Adipocyte (in vitro differentiated cells): ENCODE data around the gene CATSPERE.
A peak's percentile ranks its signal among the peaks of the same experiment; 100 is the strongest.

Source experiments
- DNase-seq: peaks from one replicate; pipeline ENCODE4 v3.0.0-alpha.2; 2015; ENCODE audit warnings: low read depth
- H3K27me3 ChIP-seq: replicated peaks from 2 replicates; pipeline ENCODE4 v1.7.0; 2013; ENCODE audit warnings: mild to moderate bottlenecking, low read length, moderate library complexity; ENCODE audit not compliant: control insufficient read depth, insufficient read depth
- H3K36me3 ChIP-seq: 2 replicates; pipeline ENCODE4 v1.7.0; 2013; ENCODE audit warnings: low read length, mild to moderate bottlenecking, moderate library complexity; ENCODE audit not compliant: control insufficient read depth, insufficient read depth, severe bottlenecking
- H3K4me1 ChIP-seq: 2 replicates; pipeline ENCODE4 v1.7.0; 2013; ENCODE audit warnings: mild to moderate bottlenecking, low read length, moderate library complexity; ENCODE audit not compliant: control insufficient read depth, insufficient read depth
- H3K4me3 ChIP-seq: 2 replicates; pipeline ENCODE4 v1.7.0; 2013; ENCODE audit warnings: mild to moderate bottlenecking, low read length, moderate library complexity
- H3K9ac ChIP-seq: 2 replicates; pipeline ENCODE4 v1.7.0; 2013; ENCODE audit warnings: mild to moderate bottlenecking, low read length, moderate library complexity
- H3K9me3 ChIP-seq: 2 replicates; pipeline ENCODE4 v1.7.0; 2013; ENCODE audit warnings: mild to moderate bottlenecking, low read length, moderate library complexity; ENCODE audit not compliant: control insufficient read depth

CATSPERE gene, protein sequence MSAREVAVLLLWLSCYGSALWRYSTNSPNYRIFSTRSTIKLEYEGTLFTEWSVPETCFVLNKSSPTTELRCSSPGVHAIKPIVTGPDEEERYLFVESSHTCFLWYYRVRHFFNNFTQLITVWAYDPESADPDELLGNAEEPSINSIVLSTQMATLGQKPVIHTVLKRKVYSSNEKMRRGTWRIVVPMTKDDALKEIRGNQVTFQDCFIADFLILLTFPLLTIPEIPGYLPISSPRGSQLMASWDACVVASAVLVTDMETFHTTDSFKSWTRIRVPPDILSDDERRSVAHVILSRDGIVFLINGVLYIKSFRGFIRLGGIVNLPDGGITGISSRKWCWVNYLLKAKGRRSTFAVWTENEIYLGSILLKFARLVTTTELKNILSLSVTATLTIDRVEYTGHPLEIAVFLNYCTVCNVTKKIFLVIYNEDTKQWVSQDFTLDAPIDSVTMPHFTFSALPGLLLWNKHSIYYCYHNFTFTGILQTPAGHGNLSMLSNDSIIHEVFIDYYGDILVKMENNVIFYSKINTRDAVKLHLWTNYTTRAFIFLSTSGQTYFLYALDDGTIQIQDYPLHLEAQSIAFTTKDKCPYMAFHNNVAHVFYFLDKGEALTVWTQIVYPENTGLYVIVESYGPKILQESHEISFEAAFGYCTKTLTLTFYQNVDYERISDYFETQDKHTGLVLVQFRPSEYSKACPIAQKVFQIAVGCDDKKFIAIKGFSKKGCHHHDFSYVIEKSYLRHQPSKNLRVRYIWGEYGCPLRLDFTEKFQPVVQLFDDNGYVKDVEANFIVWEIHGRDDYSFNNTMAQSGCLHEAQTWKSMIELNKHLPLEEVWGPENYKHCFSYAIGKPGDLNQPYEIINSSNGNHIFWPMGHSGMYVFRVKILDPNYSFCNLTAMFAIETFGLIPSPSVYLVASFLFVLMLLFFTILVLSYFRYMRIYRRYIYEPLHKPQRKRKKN

DNA sequence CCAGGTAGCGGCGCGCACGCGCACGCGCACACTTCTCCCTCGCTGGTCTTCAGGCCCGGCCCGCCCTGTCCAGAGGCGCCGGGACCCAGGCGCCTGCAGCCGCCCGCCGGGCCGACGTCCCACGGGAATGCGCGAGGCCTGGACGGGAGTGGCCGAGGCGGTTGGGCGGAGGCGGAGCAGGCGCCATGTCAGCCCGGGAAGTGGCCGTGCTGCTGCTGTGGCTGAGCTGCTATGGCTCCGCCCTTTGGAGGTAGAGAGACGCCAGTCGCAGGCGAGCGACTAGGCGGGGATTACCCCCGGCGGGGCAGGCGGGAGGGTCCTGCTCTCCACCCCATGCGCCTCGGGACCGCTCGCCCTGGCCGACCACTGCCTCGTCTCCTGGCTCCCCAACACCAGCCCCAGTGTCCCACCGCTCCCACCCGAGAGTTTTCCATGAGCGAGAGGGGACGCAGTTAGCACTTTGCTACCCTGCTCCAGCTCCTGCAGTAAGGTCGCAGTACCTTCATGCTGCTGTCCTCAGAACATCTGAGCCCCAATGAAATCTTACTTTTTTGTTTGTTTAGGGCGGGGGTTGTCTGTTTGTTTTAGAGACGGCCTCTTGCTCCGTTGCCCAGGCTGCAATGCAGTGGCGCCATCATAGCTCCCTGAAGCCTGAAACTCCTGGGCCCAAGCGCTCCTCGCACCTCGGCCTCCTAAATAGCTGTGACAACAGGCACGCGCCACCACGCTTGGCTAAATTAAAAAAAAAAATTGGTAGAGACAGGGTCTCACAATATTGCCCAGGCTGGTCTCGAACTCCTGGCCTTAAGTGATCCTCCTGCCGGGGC is at the start of gene CATSPERE:
Gene CATSPERE, plus strand, starts transcription at position 29 of the 827 bp plus-strand sequence. Its CDS starts 157 bp downstream, at position 186.
- H3K4me3 ChIP-seq, result peak within 1 kb of the TSS; percentile 92
- H3K27me3 ChIP-seq, result no peaks in the 10 kb centered on the region
- peak; percentile 91 for DNase-seq
- peaks cover 6% of the 10 kb centered on the region for H3K4me1 ChIP-seq
- H3K36me3 ChIP-seq, result no peaks in the 10 kb centered on the region
- no peaks in the 10 kb centered on the region for H3K9me3 ChIP-seq
- H3K9ac ChIP-seq, result peak within 1 kb of the TSS; percentile 92

DNA sequence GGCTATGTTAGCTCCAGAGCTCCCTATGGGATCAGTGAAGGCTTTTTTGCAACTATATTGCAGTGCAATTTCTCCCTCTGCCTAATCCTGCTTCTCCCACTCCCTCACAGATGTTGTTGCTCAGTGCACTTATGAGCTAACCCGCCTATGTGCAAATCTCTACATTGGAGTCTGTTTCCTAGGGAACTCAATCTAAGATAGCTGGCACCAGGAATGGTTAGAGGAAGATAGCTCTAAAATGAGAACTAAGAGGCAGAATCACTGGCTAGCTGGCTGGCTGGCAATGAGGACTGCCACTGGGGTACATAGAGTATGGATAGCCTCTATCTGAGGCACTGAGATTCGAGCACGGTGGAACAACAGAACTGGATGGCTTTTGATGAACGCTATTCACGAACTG is 48.9 kb upstream of the CATSPERE start:
- Histone ChIP-seq H3K9ac (no peak overlapping the region), H3K27me3 (no peaks in the 10 kb centered on the region), H3K36me3 (peaks cover 83% of the 10 kb centered on the region), H3K4me1 (peaks cover 10% of the 10 kb centered on the region), H3K9me3 (no peaks in the 10 kb centered on the region), H3K4me3 (no peak overlapping the region)
- no peak for DNase-seq

DNA sequence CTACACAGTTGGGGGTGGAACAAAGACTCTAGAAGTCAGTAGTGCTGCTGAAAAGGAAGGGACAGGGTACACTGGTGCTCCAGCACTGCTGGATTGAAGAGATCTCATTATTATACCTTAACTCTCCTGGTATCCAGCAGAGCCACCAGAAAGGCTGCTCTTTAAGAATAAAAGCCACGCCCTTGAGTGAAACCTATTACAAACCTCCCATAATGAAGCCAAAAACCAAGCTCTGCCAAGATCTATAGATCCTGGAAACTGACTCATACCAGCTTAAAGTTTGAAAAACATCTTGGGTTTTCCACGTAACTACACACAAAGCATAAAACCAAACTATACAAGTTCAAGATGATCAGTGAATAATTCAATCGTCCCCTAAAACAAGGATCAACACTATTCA is 47.3 kb upstream of the CATSPERE start:
- H3K27me3 ChIP-seq, result no peaks in the 10 kb centered on the region
- H3K4me3 ChIP-seq, result no peak overlapping the region
- peaks cover 10% of the 10 kb centered on the region for H3K4me1 ChIP-seq
- peaks cover 86% of the 10 kb centered on the region for H3K36me3 ChIP-seq
- no peak overlapping the region for H3K9ac ChIP-seq
- no peaks in the 10 kb centered on the region for H3K9me3 ChIP-seq
- no peak for DNase-seq

DNA sequence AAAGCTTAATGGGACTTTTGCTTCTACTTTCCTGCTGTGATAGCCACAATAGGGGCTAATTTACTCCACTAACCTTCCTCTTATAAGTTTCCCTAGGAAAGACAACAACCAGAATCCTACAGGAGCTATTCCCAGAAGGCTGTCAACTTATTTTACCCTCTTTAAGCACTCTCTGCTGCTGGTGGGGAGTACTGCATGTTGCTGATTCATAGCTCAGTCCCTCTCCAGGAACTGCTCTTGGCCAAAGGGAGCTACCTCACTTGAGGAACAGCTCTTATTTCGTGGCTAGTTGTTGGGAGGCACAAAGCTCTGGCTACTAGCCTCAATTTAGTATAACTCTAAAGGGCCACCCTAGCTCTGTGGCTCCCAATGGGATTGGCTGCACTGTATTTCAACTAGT is 46.5 kb upstream of the CATSPERE start:
- Histone ChIP-seq H3K4me1 (peaks cover 7% of the 10 kb centered on the region), H3K27me3 (no peaks in the 10 kb centered on the region), H3K9me3 (no peaks in the 10 kb centered on the region), H3K4me3 (no peak overlapping the region), H3K36me3 (peaks cover 88% of the 10 kb centered on the region), H3K9ac (no peak overlapping the region)
- DNase-seq, result peak; percentile 41

DNA sequence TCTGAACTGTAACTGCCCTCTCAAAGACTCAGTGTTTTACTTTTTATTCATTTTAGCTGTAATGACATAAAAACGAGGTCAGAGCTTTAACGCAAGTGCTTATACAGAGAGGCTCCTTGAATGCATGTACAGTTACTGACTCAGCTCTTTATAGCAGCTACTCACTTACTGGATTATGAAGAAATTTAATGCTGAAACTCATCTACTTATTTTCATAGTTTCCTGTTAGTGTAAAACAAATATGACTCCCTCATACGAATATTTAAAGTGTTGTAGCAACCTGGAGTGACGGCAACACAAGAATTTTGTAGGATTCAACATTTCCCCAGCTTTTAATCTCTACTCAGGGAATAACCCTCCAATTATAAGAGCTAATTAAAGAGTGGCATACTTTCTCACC is 42.0 kb upstream of the CATSPERE start:
- no peaks in the 10 kb centered on the region for H3K27me3 ChIP-seq
- H3K4me3 ChIP-seq, result no peak overlapping the region
- no peak for DNase-seq
- peaks cover 96% of the 10 kb centered on the region for H3K36me3 ChIP-seq
- no peak overlapping the region for H3K9ac ChIP-seq
- H3K9me3 ChIP-seq, result no peaks in the 10 kb centered on the region
- H3K4me1 ChIP-seq, result peaks cover 5% of the 10 kb centered on the region

DNA sequence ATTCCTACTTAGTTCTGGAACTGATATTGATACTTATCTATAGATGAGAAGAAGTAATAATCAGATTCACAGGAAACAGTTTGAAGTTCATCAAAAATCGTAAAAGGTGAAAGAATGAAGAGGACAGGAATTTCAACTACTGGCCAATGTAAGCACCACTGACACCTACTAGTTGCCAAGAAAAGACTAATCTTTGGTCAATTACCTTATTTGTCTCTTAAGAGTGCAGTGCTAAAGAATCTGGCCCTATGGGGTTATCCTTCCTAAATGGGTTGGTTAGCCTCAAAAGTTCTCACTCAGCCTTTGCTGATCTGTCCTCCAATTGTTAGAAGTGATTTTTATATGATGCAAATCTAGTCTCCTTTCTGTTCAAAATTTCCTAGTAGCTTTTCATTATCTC is 38.9 kb upstream of the CATSPERE start:
- Histone ChIP-seq H3K4me3 (no peak overlapping the region), H3K36me3 (peaks cover 69% of the 10 kb centered on the region)

DNA sequence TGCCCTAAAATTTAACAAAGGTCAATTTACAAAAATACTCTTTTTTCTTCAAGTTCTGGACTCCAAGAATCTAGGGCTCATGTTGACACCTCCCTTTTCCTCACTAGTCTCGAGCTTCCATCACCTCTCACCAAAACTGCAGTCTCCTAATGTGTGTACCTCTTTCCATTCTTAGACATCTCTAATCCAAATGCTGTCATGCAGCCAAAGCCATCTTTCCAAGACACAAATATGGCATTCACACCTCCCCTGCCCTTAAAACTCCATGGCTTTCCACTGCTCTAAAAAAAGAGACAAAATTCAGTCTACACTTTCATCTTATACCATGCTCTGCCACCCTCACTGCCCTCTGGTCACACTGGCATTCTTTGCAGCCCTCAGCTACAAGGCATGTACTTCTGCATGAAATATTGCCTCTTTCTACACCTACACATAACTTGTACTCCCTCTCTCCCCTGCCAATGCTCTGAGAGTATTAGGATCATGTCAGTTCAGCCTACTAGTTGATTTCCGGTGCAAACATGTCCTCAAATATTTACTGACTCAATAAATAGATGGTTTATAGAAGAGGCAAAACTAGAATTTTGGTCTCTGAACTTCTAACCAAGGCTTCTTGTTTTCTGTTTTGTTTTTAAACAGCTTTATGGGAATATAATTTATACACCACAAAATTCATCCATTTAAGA is 36.3 kb upstream of the CATSPERE start:
- no peaks in the 10 kb centered on the region for H3K27me3 ChIP-seq
- H3K4me1 ChIP-seq, result peaks cover 5% of the 10 kb centered on the region
- peaks cover 49% of the 10 kb centered on the region for H3K36me3 ChIP-seq
- H3K4me3 ChIP-seq, result no peak overlapping the region
- no peaks in the 10 kb centered on the region for H3K9me3 ChIP-seq
- DNase-seq, result no peak
- no peak overlapping the region for H3K9ac ChIP-seq

More for the DNA sequence above, 38.9 kb upstream of the CATSPERE start:
- Histone ChIP-seq H3K9me3 (no peaks in the 10 kb centered on the region), H3K27me3 (no peaks in the 10 kb centered on the region), H3K9ac (no peak overlapping the region), H3K4me1 (peaks cover 5% of the 10 kb centered on the region)
- no peak for DNase-seq

DNA sequence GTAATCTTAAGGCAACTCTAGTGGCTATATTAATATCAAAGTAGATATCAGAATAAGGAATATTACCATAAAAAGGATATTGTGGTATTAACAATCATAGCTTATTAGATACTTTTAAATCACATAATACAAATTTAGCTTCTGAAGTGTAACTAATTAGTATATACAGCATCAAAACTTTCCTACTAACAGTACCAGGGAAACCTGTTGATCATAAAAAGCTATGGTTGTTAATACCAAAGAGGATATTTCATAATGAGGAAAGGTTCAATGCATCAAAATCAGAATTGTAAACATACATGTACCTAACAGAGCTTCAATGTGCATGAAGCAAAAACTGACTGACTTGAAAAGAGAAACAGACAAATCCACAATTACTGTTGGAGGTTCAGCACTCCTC is 33.4 kb upstream of the CATSPERE start:
- Histone ChIP-seq H3K4me3 (no peak overlapping the region), H3K27me3 (no peaks in the 10 kb centered on the region), H3K36me3 (peaks cover 33% of the 10 kb centered on the region), H3K9me3 (no peaks in the 10 kb centered on the region), H3K9ac (no peak overlapping the region), H3K4me1 (peaks cover under 1% of the 10 kb centered on the region)
- no peak for DNase-seq

DNA sequence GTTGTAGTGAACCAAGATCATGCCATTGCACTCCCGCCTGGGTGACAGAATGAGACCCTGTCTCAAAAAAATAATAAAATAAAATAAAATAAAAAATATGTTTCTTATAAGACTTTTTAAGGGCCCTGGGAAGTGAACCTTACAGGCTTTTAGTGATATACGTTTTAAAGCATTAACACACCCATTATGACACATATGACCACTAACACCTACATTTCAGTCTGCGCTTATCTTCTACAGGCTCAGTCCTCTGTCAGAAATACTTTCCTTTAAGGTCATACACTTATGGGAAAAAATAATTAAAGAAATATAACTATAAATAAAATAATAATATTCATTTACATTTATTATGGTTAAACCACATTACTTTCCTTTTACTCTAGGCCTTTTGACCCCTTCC is 31.3 kb upstream of the CATSPERE start:
- H3K4me3 ChIP-seq, result no peak overlapping the region
- no peak for DNase-seq
- no peaks in the 10 kb centered on the region for H3K9me3 ChIP-seq
- H3K27me3 ChIP-seq, result no peaks in the 10 kb centered on the region
- no peaks in the 10 kb centered on the region for H3K4me1 ChIP-seq
- H3K9ac ChIP-seq, result no peak overlapping the region
- H3K36me3 ChIP-seq, result peaks cover 26% of the 10 kb centered on the region

DNA sequence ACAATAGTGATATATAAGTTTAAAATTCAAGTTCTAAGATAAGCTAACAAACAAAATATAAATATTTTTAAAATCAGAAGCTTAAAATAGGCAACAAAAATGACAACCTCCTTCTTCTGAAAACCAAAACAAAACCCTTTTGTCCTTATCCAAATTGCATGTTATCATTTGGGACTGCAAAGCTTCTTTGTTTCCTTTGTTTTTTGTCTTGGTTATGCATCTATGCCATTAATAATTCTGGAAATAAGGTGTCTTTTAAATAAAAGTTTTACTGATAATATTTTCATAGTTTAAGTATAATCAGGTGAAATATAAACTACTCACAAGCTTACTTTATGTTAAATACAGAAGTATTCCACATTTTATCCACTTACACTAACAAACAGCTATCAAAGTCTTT is 29.9 kb upstream of the CATSPERE start:
- no peak overlapping the region for H3K9ac ChIP-seq
- H3K9me3 ChIP-seq, result no peaks in the 10 kb centered on the region
- H3K4me1 ChIP-seq, result peaks cover 9% of the 10 kb centered on the region
- no peak overlapping the region for H3K4me3 ChIP-seq
- DNase-seq, result no peak
- H3K36me3 ChIP-seq, result peaks cover 26% of the 10 kb centered on the region
- H3K27me3 ChIP-seq, result no peaks in the 10 kb centered on the region
